Measurements from ENCODE around the gene ADGRE2.
A peak's percentile ranks its signal among the peaks of the same experiment; 100 is the strongest.
"Not testable (repeated sequence)": the region's sequence is repeated elsewhere in the genome, so short reads cannot be mapped to it uniquely, and the experiment has no call there.

The ADGRE2 gene

DNA sequence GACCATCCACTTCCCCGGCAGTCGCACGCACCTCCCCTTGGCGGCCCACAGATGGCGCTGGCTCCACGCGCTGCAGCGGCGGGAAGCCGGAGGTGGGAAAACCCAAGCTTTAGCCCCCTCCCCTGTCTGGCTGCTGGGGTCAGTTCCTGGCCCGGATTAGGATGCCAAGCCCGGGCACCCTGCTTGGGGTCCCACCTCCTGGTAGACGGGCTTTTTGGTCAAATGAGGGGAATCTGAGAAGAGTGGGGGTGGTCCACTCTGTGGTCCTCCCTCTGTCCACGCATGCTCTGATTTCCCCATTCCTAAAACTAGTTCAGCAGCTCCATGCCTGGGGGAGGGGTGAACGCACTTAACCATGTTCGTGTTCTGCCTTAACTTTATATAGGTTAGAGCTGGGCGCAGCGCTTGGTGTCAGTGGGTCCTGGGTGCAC is 8.1 kb upstream of the ADGRE2 start:
- H3K4me1 ChIP-seq (ENCODE audit: control insufficient read depth, insufficient read depth, low read length): no peaks in the 10 kb centered on the region
- H3K4me3 ChIP-seq (ENCODE audit: low read length): no peak overlapping the region
- H3K9ac ChIP-seq (ENCODE audit: low read length): no peak overlapping the region
- H3K9me3 ChIP-seq (ENCODE audit: control insufficient read depth, low read length): no peaks in the 10 kb centered on the region
- H3K27me3 ChIP-seq (ENCODE audit: control insufficient read depth, insufficient read depth, low read length): no peaks in the 10 kb centered on the region
- no peaks in the 10 kb centered on the region for H3K36me3 ChIP-seq (ENCODE audit: control insufficient read depth, insufficient read depth, low read length)

- H3K4me3 ChIP-seq (ENCODE audit: low read length); H3K9ac ChIP-seq (ENCODE audit: low read length); H3K9me3 ChIP-seq (ENCODE audit: control insufficient read depth, low read length); H3K36me3 ChIP-seq (ENCODE audit: control insufficient read depth, insufficient read depth, low read length); H3K27me3 ChIP-seq (ENCODE audit: control insufficient read depth, insufficient read depth, low read length); H3K4me1 ChIP-seq (ENCODE audit: control insufficient read depth, insufficient read depth, low read length): not testable (repeated sequence)
Observed at GRCh38 chr19:14785102-14785793, 6.9 kb upstream of the ADGRE2 start.

DNA sequence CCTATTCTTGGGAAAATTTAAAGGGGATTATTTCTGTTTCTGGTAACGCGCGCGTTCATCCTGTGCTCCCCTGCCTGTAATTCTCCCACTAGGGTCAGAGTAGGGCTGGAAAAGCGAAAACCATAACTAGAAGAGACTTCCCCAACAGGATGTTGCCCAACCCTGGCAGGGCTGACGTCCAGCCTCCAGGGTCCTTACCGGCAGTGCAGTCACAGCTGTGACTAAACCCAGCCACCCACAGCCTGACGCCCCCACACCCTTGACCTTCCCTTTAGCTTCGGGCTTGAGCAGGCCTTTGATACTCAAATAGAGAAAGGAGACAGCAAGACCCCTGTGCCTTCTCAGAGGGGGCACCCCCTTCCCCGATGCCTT is 6.4 kb upstream of the ADGRE2 start:
- not testable (repeated sequence) for H3K27me3 ChIP-seq (ENCODE audit: control insufficient read depth, insufficient read depth, low read length); H3K9ac ChIP-seq (ENCODE audit: low read length); H3K36me3 ChIP-seq (ENCODE audit: control insufficient read depth, insufficient read depth, low read length); H3K9me3 ChIP-seq (ENCODE audit: control insufficient read depth, low read length); H3K4me1 ChIP-seq (ENCODE audit: control insufficient read depth, insufficient read depth, low read length); H3K4me3 ChIP-seq (ENCODE audit: low read length)

- H3K9me3 ChIP-seq (ENCODE audit: control insufficient read depth, low read length); H3K4me3 ChIP-seq (ENCODE audit: low read length); H3K36me3 ChIP-seq (ENCODE audit: control insufficient read depth, insufficient read depth, low read length); H3K9ac ChIP-seq (ENCODE audit: low read length); H3K4me1 ChIP-seq (ENCODE audit: control insufficient read depth, insufficient read depth, low read length); H3K27me3 ChIP-seq (ENCODE audit: control insufficient read depth, insufficient read depth, low read length): not testable (repeated sequence)
Observed at GRCh38 chr19:14783410-14783998, 5.1 kb upstream of the ADGRE2 start.

- H3K36me3 ChIP-seq (ENCODE audit: control insufficient read depth, insufficient read depth, low read length): no peaks in the 10 kb centered on the region
- H3K9me3 ChIP-seq (ENCODE audit: control insufficient read depth, low read length): no peaks in the 10 kb centered on the region
- no peaks in the 10 kb centered on the region for H3K4me1 ChIP-seq (ENCODE audit: control insufficient read depth, insufficient read depth, low read length)
- H3K9ac ChIP-seq (ENCODE audit: low read length): no peak overlapping the region
- no peaks in the 10 kb centered on the region for H3K27me3 ChIP-seq (ENCODE audit: control insufficient read depth, insufficient read depth, low read length)
- no peak overlapping the region for H3K4me3 ChIP-seq (ENCODE audit: low read length)
Observed at GRCh38 chr19:14782626-14783409, 4.5 kb upstream of the ADGRE2 start.

DNA sequence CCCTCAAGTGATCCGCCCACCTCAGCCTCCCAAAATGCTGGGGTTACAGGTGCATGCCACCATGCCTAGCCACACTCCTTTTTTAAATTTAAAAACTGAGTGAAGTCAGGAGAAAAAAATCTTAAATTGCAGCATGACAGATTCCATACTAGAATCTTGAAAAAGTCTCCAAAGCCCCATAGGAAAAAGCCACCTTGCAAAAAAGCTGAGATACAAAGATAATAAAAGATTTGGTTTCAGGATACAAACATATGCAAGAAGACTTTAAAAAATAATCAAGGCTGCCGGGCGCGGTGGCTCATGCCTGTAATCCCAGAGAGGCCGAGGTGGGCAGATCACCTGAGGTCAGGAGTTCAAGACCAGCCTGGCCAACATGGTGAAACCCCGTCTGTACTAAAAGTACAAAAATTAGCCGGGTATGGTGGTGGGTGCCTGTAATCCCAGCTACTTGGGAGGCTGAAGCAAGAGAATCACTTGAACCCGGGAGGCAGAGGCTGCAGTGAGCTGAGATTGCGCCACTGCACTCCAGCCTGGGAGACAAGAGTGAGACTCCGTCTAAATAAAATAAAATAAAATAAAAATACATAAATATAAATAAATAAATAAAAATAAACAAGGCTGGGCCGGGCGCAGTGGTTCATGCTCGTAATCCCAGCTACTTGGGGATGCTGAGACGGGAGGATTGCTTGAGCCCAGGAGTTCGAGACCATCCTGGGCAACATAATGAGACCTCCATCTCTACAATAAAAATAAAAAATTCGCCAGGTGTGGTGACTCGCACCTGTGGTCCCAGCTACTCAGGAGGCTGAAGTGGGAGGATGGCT is 3.6 kb upstream of the ADGRE2 start:
- not testable (repeated sequence) for H3K4me1 ChIP-seq (ENCODE audit: control insufficient read depth, insufficient read depth, low read length)

DNA sequence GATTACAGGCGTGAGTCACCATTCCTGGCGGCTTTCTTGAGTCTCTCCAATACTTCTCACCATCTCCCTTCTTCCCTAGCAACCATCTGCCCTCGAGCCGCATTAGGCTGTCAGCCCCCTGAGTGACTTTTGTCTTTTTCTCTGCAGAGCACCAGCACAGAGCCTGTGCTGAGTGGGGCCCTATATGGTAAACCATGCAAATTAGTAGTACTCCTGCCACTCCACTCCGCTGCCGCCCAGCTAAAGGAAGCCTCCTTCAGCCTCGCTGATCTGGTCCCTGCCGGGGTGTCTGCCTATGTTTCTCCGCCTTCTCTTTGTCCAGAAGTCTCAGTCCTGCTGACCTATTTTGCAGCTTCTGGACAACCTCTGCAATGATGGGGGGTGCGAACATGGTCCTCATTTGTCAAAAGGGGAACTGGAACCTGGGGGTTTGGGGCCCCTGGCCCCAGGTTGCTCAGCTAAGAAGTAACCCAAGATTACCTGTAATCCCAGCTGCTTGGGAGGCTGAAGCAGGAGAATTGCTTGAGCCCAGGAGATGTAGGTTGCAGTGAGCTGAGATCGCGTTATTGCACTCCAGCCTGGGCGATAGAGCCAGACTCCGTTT is 2.4 kb upstream of the ADGRE2 start:
- not testable (repeated sequence) for H3K36me3 ChIP-seq (ENCODE audit: control insufficient read depth, insufficient read depth, low read length); H3K4me1 ChIP-seq (ENCODE audit: control insufficient read depth, insufficient read depth, low read length); H3K4me3 ChIP-seq (ENCODE audit: low read length); H3K9me3 ChIP-seq (ENCODE audit: control insufficient read depth, low read length); H3K9ac ChIP-seq (ENCODE audit: low read length); H3K27me3 ChIP-seq (ENCODE audit: control insufficient read depth, insufficient read depth, low read length)

More for the DNA sequence above, 3.6 kb upstream of the ADGRE2 start:
- H3K9ac ChIP-seq (ENCODE audit: low read length); H3K27me3 ChIP-seq (ENCODE audit: control insufficient read depth, insufficient read depth, low read length); H3K9me3 ChIP-seq (ENCODE audit: control insufficient read depth, low read length); H3K4me3 ChIP-seq (ENCODE audit: low read length); H3K36me3 ChIP-seq (ENCODE audit: control insufficient read depth, insufficient read depth, low read length): not testable (repeated sequence)

DNA sequence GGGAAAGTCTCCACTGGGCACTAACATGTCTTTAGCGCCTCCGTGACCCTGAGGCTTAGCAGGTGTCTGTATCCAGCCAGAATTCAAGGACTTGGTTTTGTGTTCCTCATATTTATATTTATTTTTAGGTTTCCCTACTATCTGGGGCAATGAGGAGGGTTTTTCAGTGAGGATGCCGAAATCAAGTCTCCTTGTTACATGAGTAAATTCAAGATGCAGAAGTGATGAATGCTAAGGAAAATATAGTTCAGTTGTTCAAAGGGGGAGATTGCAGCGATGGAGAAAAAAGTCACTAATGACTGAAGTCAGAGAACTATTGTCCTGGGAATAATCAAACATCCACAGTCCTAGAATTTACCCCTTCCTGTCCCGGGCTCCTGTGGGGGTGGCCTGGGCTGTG is 791 bp upstream of the ADGRE2 start:
- Histone ChIP-seq H3K4me1 (ENCODE audit: control insufficient read depth, insufficient read depth, low read length) (no peaks in the 10 kb centered on the region), H3K36me3 (ENCODE audit: control insufficient read depth, insufficient read depth, low read length) (no peaks in the 10 kb centered on the region), H3K9ac (ENCODE audit: low read length) (no peak overlapping the region), H3K4me3 (ENCODE audit: low read length) (no peak overlapping the region), H3K9me3 (ENCODE audit: control insufficient read depth, low read length) (no peaks in the 10 kb centered on the region), H3K27me3 (ENCODE audit: control insufficient read depth, insufficient read depth, low read length) (peaks cover 7% of the 10 kb centered on the region)

DNA sequence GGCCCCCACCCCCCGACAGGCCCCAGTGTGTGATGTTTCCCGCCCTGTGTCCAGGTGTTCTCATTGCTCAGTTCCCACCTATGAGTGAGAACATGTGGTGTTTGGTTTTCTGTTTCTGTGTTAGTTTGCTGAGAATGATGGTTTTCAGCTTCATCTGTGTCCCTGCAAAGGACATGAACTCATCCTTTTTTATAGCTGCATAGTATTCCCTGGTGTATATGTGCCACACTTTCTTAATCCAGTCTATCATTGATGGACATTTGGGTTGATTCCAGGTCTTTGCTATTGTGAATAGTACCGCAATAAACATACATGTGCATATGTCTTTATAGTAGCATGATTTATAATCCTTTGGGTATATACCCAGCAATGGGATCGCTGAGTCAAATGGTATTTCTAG is 715 bp downstream of the ADGRE2 start:
- not testable (repeated sequence) for H3K4me3 ChIP-seq (ENCODE audit: low read length); H3K27me3 ChIP-seq (ENCODE audit: control insufficient read depth, insufficient read depth, low read length); H3K4me1 ChIP-seq (ENCODE audit: control insufficient read depth, insufficient read depth, low read length); H3K36me3 ChIP-seq (ENCODE audit: control insufficient read depth, insufficient read depth, low read length); H3K9ac ChIP-seq (ENCODE audit: low read length); H3K9me3 ChIP-seq (ENCODE audit: control insufficient read depth, low read length)

GRCh38 chr19:14775869-14776586 is 2.3 kb downstream of the ADGRE2 start:
- Histone ChIP-seq H3K9ac (ENCODE audit: low read length) (peak overlapping the region; percentile 39), H3K9me3 (ENCODE audit: control insufficient read depth, low read length) (no peaks in the 10 kb centered on the region), H3K4me3 (ENCODE audit: low read length) (no peak overlapping the region), H3K36me3 (ENCODE audit: control insufficient read depth, insufficient read depth, low read length) (no peaks in the 10 kb centered on the region), H3K4me1 (ENCODE audit: control insufficient read depth, insufficient read depth, low read length) (no peaks in the 10 kb centered on the region), H3K27me3 (ENCODE audit: control insufficient read depth, insufficient read depth, low read length) (peaks cover 7% of the 10 kb centered on the region)

GRCh38 chr19:14775326-14775725 is 3.0 kb downstream of the ADGRE2 start:
- H3K9ac ChIP-seq (ENCODE audit: low read length); H3K4me1 ChIP-seq (ENCODE audit: control insufficient read depth, insufficient read depth, low read length); H3K9me3 ChIP-seq (ENCODE audit: control insufficient read depth, low read length); H3K27me3 ChIP-seq (ENCODE audit: control insufficient read depth, insufficient read depth, low read length); H3K4me3 ChIP-seq (ENCODE audit: low read length); H3K36me3 ChIP-seq (ENCODE audit: control insufficient read depth, insufficient read depth, low read length): not testable (repeated sequence)
